CD4-positive, alpha-beta T cell treated with Interleukin-6 at 100 ng/mL for 8 hours (primary cell): Measurements from ENCODE around the gene AGTR2.
"Not testable (repeated sequence)": the region's sequence is repeated elsewhere in the genome, so short reads cannot be mapped to it uniquely, and the experiment has no call there.

Experiments used
- DNase-seq: peaks from one replicate; pipeline ENCODE4 v3.0.0-alpha.2; 2020; ENCODE audit warnings: mixed read lengths, low spot score

The AGTR2 gene, protein sequence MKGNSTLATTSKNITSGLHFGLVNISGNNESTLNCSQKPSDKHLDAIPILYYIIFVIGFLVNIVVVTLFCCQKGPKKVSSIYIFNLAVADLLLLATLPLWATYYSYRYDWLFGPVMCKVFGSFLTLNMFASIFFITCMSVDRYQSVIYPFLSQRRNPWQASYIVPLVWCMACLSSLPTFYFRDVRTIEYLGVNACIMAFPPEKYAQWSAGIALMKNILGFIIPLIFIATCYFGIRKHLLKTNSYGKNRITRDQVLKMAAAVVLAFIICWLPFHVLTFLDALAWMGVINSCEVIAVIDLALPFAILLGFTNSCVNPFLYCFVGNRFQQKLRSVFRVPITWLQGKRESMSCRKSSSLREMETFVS

GRCh38 chrX:116170511-116170910 lies at the start of gene AGTR2:
AGTR2 (plus strand) TSS chrX:116170744; CDS start chrX:116172281, 1,537 bp downstream.
- DNase-seq: no peak

DNA sequence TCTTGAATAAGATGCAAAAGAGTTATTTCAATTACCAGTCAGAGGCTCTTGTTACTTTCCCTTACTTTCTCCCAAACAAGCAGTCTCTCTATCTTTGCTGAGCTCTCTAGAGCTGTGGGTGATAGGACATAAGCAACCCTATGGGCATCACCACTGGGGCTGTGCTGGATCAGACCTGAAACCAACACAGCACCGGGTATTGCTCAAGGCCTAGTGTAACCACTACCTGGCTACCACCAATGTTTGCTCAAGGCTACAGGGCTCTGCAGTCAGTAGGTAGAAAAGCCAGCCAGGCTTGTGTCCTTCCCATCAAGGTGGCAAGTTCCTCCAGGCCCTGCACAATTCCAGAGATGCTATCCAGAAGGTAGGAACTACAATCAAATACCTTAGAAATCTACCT lies 35.3 kb upstream of the AGTR2 start:
- DNase-seq: no peak

DNA sequence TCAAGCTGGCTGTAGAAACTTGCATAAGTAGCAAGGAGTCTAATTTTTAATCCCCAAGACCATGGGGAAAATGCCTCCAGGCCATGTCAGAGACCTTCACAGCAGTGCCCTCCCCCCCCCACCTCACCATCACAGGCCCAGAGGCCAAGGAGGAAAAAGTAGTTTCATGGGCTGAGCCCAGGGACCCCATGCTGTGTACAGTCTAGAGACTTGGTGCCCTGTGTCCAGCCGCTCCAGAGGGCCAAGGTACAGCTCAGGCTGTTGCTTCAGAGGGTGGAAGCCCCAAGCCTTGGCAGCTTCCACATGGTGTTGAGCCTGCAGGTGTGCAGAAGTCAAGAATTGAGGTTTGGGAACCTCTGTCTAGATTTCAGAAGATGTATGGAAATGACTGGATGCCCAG lies 29.3 kb upstream of the AGTR2 start:
- not testable (repeated sequence) for DNase-seq

DNA sequence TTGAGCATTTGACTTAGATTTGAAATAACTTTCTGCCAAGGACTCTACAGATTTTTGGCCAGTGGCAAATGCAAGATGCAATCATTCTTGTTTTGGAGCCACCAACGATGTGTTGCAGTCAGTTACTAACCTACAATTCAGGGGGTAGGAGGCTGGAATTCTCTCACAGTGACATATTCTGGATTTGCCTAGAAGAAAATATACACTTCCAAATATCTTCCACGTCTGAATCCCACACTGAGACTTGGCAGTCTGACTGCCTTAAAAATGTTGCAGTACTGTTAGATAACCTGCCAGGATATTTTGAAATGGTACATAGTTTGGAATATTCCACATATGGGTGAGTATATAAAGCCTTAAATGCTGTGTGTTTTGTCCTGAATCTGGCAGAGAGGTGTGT lies 27.6 kb upstream of the AGTR2 start:
- DNase-seq: no peak

DNA sequence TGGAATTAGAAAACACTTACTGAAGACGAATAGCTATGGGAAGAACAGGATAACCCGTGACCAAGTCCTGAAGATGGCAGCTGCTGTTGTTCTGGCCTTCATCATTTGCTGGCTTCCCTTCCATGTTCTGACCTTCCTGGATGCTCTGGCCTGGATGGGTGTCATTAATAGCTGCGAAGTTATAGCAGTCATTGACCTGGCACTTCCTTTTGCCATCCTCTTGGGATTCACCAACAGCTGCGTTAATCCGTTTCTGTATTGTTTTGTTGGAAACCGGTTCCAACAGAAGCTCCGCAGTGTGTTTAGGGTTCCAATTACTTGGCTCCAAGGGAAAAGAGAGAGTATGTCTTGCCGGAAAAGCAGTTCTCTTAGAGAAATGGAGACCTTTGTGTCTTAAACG lies 2.4 kb downstream of the AGTR2 start:
- DNase-seq: no peak

- DNase-seq: no peak
Measured at GRCh38 chrX:116181300-116181699, 10.8 kb downstream of the AGTR2 start.

DNA sequence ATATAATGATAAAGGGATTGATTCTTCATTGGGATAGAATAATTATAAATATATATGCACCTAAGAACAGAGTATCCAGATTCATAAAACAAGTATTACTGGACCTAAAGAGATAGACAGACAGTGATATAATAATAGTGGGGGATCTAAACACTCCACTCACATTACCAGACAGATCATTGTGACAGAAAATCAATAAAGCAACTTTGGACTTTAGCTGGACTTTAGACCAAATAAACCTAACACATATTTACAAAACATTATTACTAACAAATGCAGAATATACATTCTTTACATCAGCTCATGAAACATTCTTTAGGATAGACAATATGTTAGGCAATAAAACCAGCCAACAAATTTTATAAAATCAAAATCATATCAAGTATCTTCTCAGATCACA lies 14.6 kb downstream of the AGTR2 start:
- no peak for DNase-seq

GRCh38 chrX:116194649-116195048 lies 24.1 kb downstream of the AGTR2 start:
- no peak for DNase-seq

DNA sequence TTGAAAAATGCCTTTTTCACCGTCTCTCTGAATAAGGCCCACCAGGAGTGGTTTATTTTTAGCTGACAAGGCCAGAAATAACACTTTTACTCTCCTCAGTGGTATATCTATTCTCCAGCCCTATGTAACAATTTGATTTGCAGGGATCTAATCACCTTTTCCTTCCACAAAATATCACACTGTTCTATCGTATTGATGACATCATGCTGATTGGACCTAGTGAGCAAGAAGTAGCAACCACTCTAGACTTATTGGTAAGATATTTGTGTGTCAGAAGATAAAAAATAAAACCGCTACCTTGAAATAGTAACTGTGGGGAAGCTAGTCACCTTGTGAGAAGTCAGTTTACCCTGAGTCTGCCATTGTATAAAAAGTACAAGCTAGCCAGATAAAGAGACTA lies 27.7 kb downstream of the AGTR2 start:
- DNase-seq: no peak

DNA sequence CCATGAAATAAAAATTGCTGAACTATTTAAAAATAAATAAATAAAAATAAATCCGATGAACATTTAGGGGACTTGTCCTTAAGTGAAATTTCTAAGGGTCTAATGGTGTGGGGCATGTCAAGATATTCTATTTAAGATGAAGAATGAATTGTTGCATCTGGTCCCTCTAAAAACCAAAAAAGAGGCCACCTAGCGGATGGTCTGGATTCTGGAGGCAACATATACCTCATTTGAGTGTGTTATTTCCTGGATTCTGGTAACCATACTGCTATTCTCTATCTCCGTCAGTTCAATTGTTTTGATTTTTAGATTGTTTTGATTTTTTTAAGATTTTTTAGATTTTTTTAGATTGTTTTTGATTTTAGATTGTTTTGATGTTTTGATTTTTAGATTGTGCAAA lies 28.3 kb downstream of the AGTR2 start:
- no peak for DNase-seq

DNA sequence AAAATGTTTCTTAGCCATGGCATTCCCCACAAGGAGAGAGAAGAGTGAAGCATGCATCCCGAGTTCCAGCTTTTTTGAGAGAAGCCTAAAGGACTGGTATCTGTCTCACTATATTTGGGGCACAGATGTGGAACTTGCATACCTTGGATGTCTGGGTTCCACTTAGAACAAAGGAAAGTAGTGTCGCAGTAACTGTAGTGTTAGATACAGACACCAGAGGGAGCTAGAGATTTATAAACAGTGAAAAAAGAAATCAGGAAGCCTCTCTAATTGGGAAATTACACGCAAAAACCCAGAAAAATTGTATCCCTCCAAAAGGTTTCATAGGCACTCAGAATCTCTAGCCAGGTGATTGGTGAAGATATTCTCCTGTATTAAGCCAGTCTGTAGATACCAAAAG lies 34.4 kb downstream of the AGTR2 start:
- DNase-seq: no peak

GRCh38 chrX:116213262-116213661 lies 42.7 kb downstream of the AGTR2 start:
- no peak for DNase-seq

GRCh38 chrX:116217080-116217479 lies 46.5 kb downstream of the AGTR2 start:
- not testable (repeated sequence) for DNase-seq
